NCI-H1048 (cell line): Measurements from ENCODE around the gene MOV10L1.

Experiments
- DNase-seq: peaks from one replicate; lab custom pipeline; 2025; lab: John Stamatoyannopoulos, UW

MOV10L1 gene

GRCh38 chr22:50176850-50177536 is 87.2 kb downstream of the MOV10L1 start:
- DNase-seq, result no peak

- DNase-seq, result no peak
These were observed 88.0 kb downstream of the MOV10L1 start for GRCh38 chr22:50177537-50178470.

GRCh38 chr22:50178471-50178864 is 88.7 kb downstream of the MOV10L1 start:
- no peak for DNase-seq

GRCh38 chr22:50178871-50179869 is 89.4 kb downstream of the MOV10L1 start:
- no peak for DNase-seq

GRCh38 chr22:50179937-50180726 is 90.3 kb downstream of the MOV10L1 start:
- DNase-seq, result no peak

GRCh38 chr22:50180727-50181521 is 91.1 kb downstream of the MOV10L1 start:
- DNase-seq, result no peak

GRCh38 chr22:50182176-50183081 is 92.6 kb downstream of the MOV10L1 start:
- no peak for DNase-seq

GRCh38 chr22:50183141-50183971 is 93.5 kb downstream of the MOV10L1 start:
- DNase-seq, result no peak

GRCh38 chr22:50184004-50184901 is 94.4 kb downstream of the MOV10L1 start:
- no peak for DNase-seq

GRCh38 chr22:50184902-50185374 is 95.1 kb downstream of the MOV10L1 start:
- no peak for DNase-seq

- peak; percentile 89 for DNase-seq
These were observed 95.7 kb downstream of the MOV10L1 start, which contains the start of gene TRABD for GRCh38 chr22:50185375-50186087. TSS of gene TRABD (plus strand) at chr22:50185913. CDS start at chr22:50193061, 7,148 bp downstream.

- DNase-seq, result no peak
These were observed 96.4 kb downstream of the MOV10L1 start for GRCh38 chr22:50186181-50186714.

GRCh38 chr22:50186761-50187523 is 97.1 kb downstream of the MOV10L1 start:
- no peak for DNase-seq

- no peak for DNase-seq
These were observed 98.5 kb downstream of the MOV10L1 start for GRCh38 chr22:50188356-50188755.

- DNase-seq, result no peak
These were observed 99.5 kb downstream of the MOV10L1 start for GRCh38 chr22:50189184-50189848.
